ENCODE measurements around the gene SBF2.
"Not testable (repeated sequence)": the region's sequence is repeated elsewhere in the genome, so short reads cannot be mapped to it uniquely, and the experiment has no call there.

The SBF2 gene

DNA sequence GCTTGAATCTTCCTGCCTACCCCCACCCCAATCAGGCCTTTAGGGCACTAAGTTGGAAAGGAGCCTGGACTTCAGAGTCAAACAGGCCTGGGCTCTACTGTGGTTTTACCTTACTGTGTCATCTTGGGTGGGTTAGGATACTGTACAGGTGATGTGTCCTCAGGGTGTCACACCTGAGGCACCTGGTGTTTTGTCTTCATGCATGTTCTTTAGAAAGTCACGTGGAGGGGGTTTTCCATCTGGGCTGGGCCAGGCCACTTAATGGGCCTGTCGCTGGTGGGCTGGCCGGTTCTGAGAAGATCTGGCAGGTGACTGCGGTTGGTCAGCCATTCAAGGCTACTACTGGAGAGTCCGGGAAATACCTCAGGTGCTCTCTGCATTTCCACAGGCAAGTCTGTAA, 537.6 kb downstream of the SBF2 start:
- H3K4me1 ChIP-seq (ENCODE audit: control insufficient read depth, insufficient read depth, low read length), result peaks cover 30% of the 10 kb centered on the region
- peaks cover 10% of the 10 kb centered on the region for H3K36me3 ChIP-seq (ENCODE audit: control insufficient read depth, insufficient read depth, low read length)

DNA sequence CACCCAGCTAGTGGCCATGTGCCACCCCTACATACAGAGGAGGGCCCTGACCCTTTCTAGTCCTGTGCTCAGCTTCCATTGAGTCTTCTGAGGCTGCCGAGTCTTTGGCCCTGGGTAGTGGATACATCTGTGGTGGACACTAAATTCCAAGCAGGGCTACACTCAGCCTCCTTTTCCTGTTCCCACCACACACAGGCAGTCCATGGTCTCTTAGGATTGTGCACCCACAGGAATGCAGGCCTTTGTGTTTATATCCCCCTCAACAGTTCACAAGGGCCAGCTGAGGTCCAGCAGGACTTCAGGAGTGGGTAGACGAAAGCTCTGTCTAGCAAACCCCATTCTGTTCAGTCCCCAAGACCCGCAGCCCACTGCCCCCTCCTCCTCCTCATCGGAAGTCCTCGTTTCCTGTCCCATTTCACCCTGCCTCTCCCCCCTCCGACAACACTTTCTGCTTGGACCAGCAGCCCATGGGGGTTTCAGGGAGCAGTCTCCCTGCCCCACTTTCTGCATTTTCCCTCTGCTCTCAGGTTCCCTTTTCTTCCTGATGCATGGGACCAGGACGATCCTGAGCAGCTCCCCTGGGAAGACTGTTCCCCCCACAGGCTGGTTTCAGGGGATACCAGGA, 538.3 kb downstream of the SBF2 start:
- H3K27me3 ChIP-seq (ENCODE audit: control insufficient read depth, insufficient read depth, low read length), result no peaks in the 10 kb centered on the region
- H3K4me3 ChIP-seq (ENCODE audit: low read depth, low read length), result no peak overlapping the region
- peaks cover 30% of the 10 kb centered on the region for H3K4me1 ChIP-seq (ENCODE audit: control insufficient read depth, insufficient read depth, low read length)
- no peaks in the 10 kb centered on the region for H3K9me3 ChIP-seq (ENCODE audit: control insufficient read depth, insufficient read depth, low read depth, low read length)
- H3K27ac ChIP-seq (ENCODE audit: low read depth, low read length), result no peak overlapping the region
- H3K9ac ChIP-seq (ENCODE audit: low read length), result no peak overlapping the region
- H3K36me3 ChIP-seq (ENCODE audit: control insufficient read depth, insufficient read depth, low read length), result peaks cover 17% of the 10 kb centered on the region

More for the DNA sequence above, 537.6 kb downstream of the SBF2 start:
- Histone ChIP-seq H3K27ac (ENCODE audit: low read depth, low read length) (no peak overlapping the region), H3K9me3 (ENCODE audit: control insufficient read depth, insufficient read depth, low read depth, low read length) (no peaks in the 10 kb centered on the region), H3K27me3 (ENCODE audit: control insufficient read depth, insufficient read depth, low read length) (no peaks in the 10 kb centered on the region), H3K4me3 (ENCODE audit: low read depth, low read length) (no peak overlapping the region), H3K9ac (ENCODE audit: low read length) (no peak overlapping the region)

- Histone ChIP-seq H3K9me3 (ENCODE audit: control insufficient read depth, insufficient read depth, low read depth, low read length) (no peaks in the 10 kb centered on the region), H3K4me1 (ENCODE audit: control insufficient read depth, insufficient read depth, low read length) (peaks cover 21% of the 10 kb centered on the region), H3K4me3 (ENCODE audit: low read depth, low read length) (no peak overlapping the region), H3K9ac (ENCODE audit: low read length) (no peak overlapping the region), H3K27ac (ENCODE audit: low read depth, low read length) (no peak overlapping the region), H3K27me3 (ENCODE audit: control insufficient read depth, insufficient read depth, low read length) (no peaks in the 10 kb centered on the region), H3K36me3 (ENCODE audit: control insufficient read depth, insufficient read depth, low read length) (peaks cover 28% of the 10 kb centered on the region)
These were observed 540.0 kb downstream of the SBF2 start for GRCh38 chr11:9754010-9754471.

DNA sequence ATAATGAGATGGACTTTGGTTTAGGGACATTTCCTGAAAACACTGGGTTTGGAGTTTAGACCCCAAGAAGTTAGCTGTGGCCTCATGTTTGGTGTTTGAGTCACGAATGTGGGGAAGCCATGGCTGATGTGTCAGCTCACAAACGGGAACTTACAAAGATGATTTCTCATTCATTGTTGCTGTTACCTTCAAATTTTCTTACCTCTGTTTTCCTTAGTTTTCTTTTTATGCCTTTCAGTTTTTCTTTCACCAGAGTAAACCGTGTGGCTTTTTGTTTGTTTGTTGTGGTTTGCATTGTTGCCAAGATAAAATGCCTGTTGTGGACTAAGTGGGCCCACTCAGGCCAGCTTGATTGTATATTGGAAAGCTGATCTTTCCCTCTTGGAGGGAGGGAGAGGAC, 541.0 kb downstream of the SBF2 start:
- Histone ChIP-seq H3K4me1 (ENCODE audit: control insufficient read depth, insufficient read depth, low read length) (peaks cover 21% of the 10 kb centered on the region), H3K9ac (ENCODE audit: low read length) (no peak overlapping the region), H3K9me3 (ENCODE audit: control insufficient read depth, insufficient read depth, low read depth, low read length) (no peaks in the 10 kb centered on the region), H3K4me3 (ENCODE audit: low read depth, low read length) (no peak overlapping the region), H3K27me3 (ENCODE audit: control insufficient read depth, insufficient read depth, low read length) (no peaks in the 10 kb centered on the region), H3K27ac (ENCODE audit: low read depth, low read length) (no peak overlapping the region), H3K36me3 (ENCODE audit: control insufficient read depth, insufficient read depth, low read length) (peaks cover 37% of the 10 kb centered on the region)

- peaks cover 41% of the 10 kb centered on the region for H3K36me3 ChIP-seq (ENCODE audit: control insufficient read depth, insufficient read depth, low read length)
- H3K27me3 ChIP-seq (ENCODE audit: control insufficient read depth, insufficient read depth, low read length), result no peaks in the 10 kb centered on the region
- H3K4me1 ChIP-seq (ENCODE audit: control insufficient read depth, insufficient read depth, low read length), result peaks cover 12% of the 10 kb centered on the region; the same call in 1 of the 2 replicates
- no peak overlapping the region for H3K4me3 ChIP-seq (ENCODE audit: low read depth, low read length)
- no peak overlapping the region for H3K27ac ChIP-seq (ENCODE audit: low read depth, low read length)
- no peaks in the 10 kb centered on the region for H3K9me3 ChIP-seq (ENCODE audit: control insufficient read depth, insufficient read depth, low read depth, low read length)
- no peak overlapping the region for H3K9ac ChIP-seq (ENCODE audit: low read length)
These were observed 541.9 kb downstream of the SBF2 start for GRCh38 chr11:9752091-9752490.

- Histone ChIP-seq H3K4me3 (ENCODE audit: low read depth, low read length) (no peak overlapping the region), H3K27me3 (ENCODE audit: control insufficient read depth, insufficient read depth, low read length) (no peaks in the 10 kb centered on the region), H3K4me1 (ENCODE audit: control insufficient read depth, insufficient read depth, low read length) (0 out of 2 replicates have a peak, but pooled peaks cover 4% of the 10 kb centered on the region), H3K27ac (ENCODE audit: low read depth, low read length) (no peak overlapping the region), H3K9ac (ENCODE audit: low read length) (no peak overlapping the region), H3K9me3 (ENCODE audit: control insufficient read depth, insufficient read depth, low read depth, low read length) (no peaks in the 10 kb centered on the region), H3K36me3 (ENCODE audit: control insufficient read depth, insufficient read depth, low read length) (peaks cover 53% of the 10 kb centered on the region)
These were observed 543.5 kb downstream of the SBF2 start for GRCh38 chr11:9750551-9750950.

GRCh38 chr11:9748361-9748970, 545.6 kb downstream of the SBF2 start:
- peaks cover 59% of the 10 kb centered on the region for H3K36me3 ChIP-seq (ENCODE audit: control insufficient read depth, insufficient read depth, low read length)
- H3K27ac ChIP-seq (ENCODE audit: low read depth, low read length), result no peak overlapping the region

DNA sequence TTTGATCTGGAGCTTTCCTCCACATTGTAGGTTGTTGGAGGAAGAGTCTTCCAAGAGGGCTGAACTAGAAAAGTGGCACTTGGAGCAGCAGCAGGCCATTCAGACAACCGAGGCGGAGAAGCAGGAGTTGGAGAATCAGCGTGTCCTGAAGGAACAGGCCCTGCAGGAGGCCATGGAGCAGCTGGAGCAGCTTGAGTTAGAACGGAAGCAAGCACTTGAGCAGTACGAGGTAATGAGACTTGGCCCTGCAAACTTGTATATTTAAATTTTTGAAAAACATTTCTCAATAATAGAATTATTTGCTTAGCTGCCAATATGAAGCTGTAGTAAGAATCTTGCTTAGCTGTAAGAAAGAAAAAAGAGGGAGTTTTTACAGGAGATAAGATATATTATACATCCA, 546.2 kb downstream of the SBF2 start:
- Histone ChIP-seq H3K27me3 (ENCODE audit: control insufficient read depth, insufficient read depth, low read length) (no peaks in the 10 kb centered on the region), H3K4me1 (ENCODE audit: control insufficient read depth, insufficient read depth, low read length) (0 out of 2 replicates have a peak, but pooled peaks cover 4% of the 10 kb centered on the region), H3K27ac (ENCODE audit: low read depth, low read length) (no peak overlapping the region), H3K9me3 (ENCODE audit: control insufficient read depth, insufficient read depth, low read depth, low read length) (no peaks in the 10 kb centered on the region), H3K9ac (ENCODE audit: low read length) (no peak overlapping the region), H3K4me3 (ENCODE audit: low read depth, low read length) (no peak overlapping the region), H3K36me3 (ENCODE audit: control insufficient read depth, insufficient read depth, low read length) (peaks cover 59% of the 10 kb centered on the region)

More at GRCh38 chr11:9748361-9748970, 545.6 kb downstream of the SBF2 start:
- Histone ChIP-seq H3K9ac (ENCODE audit: low read length) (no peak overlapping the region), H3K27me3 (ENCODE audit: control insufficient read depth, insufficient read depth, low read length) (no peaks in the 10 kb centered on the region), H3K9me3 (ENCODE audit: control insufficient read depth, insufficient read depth, low read depth, low read length) (no peaks in the 10 kb centered on the region), H3K4me1 (ENCODE audit: control insufficient read depth, insufficient read depth, low read length) (0 out of 2 replicates have a peak, but pooled peaks cover 4% of the 10 kb centered on the region), H3K4me3 (ENCODE audit: low read depth, low read length) (no peak overlapping the region)

- Histone ChIP-seq H3K4me1 (ENCODE audit: control insufficient read depth, insufficient read depth, low read length) (0 out of 2 replicates have a peak, but pooled peaks cover 4% of the 10 kb centered on the region), H3K9me3 (ENCODE audit: control insufficient read depth, insufficient read depth, low read depth, low read length) (no peaks in the 10 kb centered on the region), H3K4me3 (ENCODE audit: low read depth, low read length) (no peak overlapping the region), H3K27me3 (ENCODE audit: control insufficient read depth, insufficient read depth, low read length) (no peaks in the 10 kb centered on the region), H3K36me3 (ENCODE audit: control insufficient read depth, insufficient read depth, low read length) (peaks cover 60% of the 10 kb centered on the region), H3K9ac (ENCODE audit: low read length) (no peak overlapping the region), H3K27ac (ENCODE audit: low read depth, low read length) (no peak overlapping the region)
These were observed 546.8 kb downstream of the SBF2 start for GRCh38 chr11:9747229-9747628.

GRCh38 chr11:9745411-9746211, 548.4 kb downstream of the SBF2 start:
- H3K36me3 ChIP-seq (ENCODE audit: control insufficient read depth, insufficient read depth, low read length), result peaks cover 58% of the 10 kb centered on the region
- H3K4me3 ChIP-seq (ENCODE audit: low read depth, low read length), result no peak overlapping the region
- H3K4me1 ChIP-seq (ENCODE audit: control insufficient read depth, insufficient read depth, low read length), result 0 out of 2 replicates have a peak, but pooled peaks cover 4% of the 10 kb centered on the region
- H3K9ac ChIP-seq (ENCODE audit: low read length), result no peak overlapping the region
- no peaks in the 10 kb centered on the region for H3K27me3 ChIP-seq (ENCODE audit: control insufficient read depth, insufficient read depth, low read length)
- H3K9me3 ChIP-seq (ENCODE audit: control insufficient read depth, insufficient read depth, low read depth, low read length), result no peaks in the 10 kb centered on the region
- no peak overlapping the region for H3K27ac ChIP-seq (ENCODE audit: low read depth, low read length)

- not testable (repeated sequence) for H3K27ac ChIP-seq (ENCODE audit: low read depth, low read length); H3K9me3 ChIP-seq (ENCODE audit: control insufficient read depth, insufficient read depth, low read depth, low read length); H3K9ac ChIP-seq (ENCODE audit: low read length); H3K27me3 ChIP-seq (ENCODE audit: control insufficient read depth, insufficient read depth, low read length); H3K4me1 ChIP-seq (ENCODE audit: control insufficient read depth, insufficient read depth, low read length); H3K4me3 ChIP-seq (ENCODE audit: low read depth, low read length)
- H3K36me3 ChIP-seq (ENCODE audit: control insufficient read depth, insufficient read depth, low read length), result peaks cover 64% of the 10 kb centered on the region
These were observed 550.5 kb downstream of the SBF2 start for GRCh38 chr11:9743512-9743911.

Measured in HUES6 (cell line).